SK-N-SH (cell line): ENCODE measurements around the gene GHRH. TPM values are rescaled to one million over a fixed set of nuclear protein-coding genes. Genes with fewer than 3 reads are reported as not detected.

Experiments used
- CTCF ChIA-PET: fragments of 300-600, 350-600 bp; formaldehyde crosslinking; extraction: SDS; loops from one replicate; lab custom pipeline; 2021; lab: Yijun Ruan, JAX
- POLR2A ChIA-PET: fragments of 350-600 bp; sonication (Branson Sonifier 250); formaldehyde crosslinking; extraction: SDS; loops from one replicate; lab custom pipeline; 2020; ENCODE audit warnings: antibody characterized with exemption, inconsistent platforms; lab: Yijun Ruan, JAX
- DNase-seq: peaks from one replicate; pipeline ENCODE4 v3.0.0; 2012
- H2AFZ ChIP-seq: fragments of 200-600 bp; sonication (generic); 2 replicates; pipeline ENCODE4 v1.8.1; 2016; ENCODE audit warnings: antibody characterized with exemption, mild to moderate bottlenecking, low read depth
- H3F3A ChIP-seq: fragments of 200-600 bp; sonication (generic); replicated peaks from 2 replicates; pipeline ENCODE3; 2016; ENCODE audit warnings: antibody characterized with exemption, mild to moderate bottlenecking; ENCODE audit not compliant: insufficient read depth
- H3K27ac ChIP-seq, 2 experiments: fragments of 200-500 bp in 1 of 2; fragments of 200-600 bp in 1 of 2; sonication (Bioruptor generic) in 1 of 2; sonication (generic), shearing (Covaris generic) in 1 of 2; 2 replicates each; pipeline versions ENCODE4 v1.5.1 to v1.6.1; 2014 to 2016; ENCODE audit warnings: low read depth in 2 of 2, inconsistent platforms in 1 of 2, low read length in 1 of 2, mild to moderate bottlenecking in 1 of 2, mixed read lengths in 1 of 2
- H3K27me3 ChIP-seq: fragments of 200-600 bp; sonication (generic), shearing (Covaris generic); 2 replicates; pipeline ENCODE4 v1.6.1; 2016; ENCODE audit warnings: mixed run types; ENCODE audit not compliant: insufficient read depth
- H3K36me3 ChIP-seq, 2 experiments: fragments of 200-500 bp in 1 of 2; fragments of 200-600 bp in 1 of 2; sonication (Bioruptor generic) in 1 of 2; sonication (generic) in 1 of 2; replicated peaks in 1 of 2; 2 replicates each; pipeline versions ENCODE3 to v1.5.1; 2014 to 2016; ENCODE audit warnings: low read length in 1 of 2, mild to moderate bottlenecking in 1 of 2; ENCODE audit not compliant: insufficient read depth in 2 of 2, control insufficient read depth in 1 of 2
- H3K4me1 ChIP-seq, 2 experiments: fragments of 200-500 bp in 1 of 2; fragments of 200-600 bp in 1 of 2; sonication (Bioruptor generic) in 1 of 2; sonication (generic), shearing (Covaris generic) in 1 of 2; 2 replicates each; pipeline versions ENCODE4 v1.5.1 to v1.6.1; 2014 to 2016; ENCODE audit warnings: low read depth in 1 of 2, low read length in 1 of 2, mixed run types in 1 of 2; ENCODE audit not compliant: insufficient read depth in 2 of 2, control insufficient read depth in 1 of 2
- H3K4me2 ChIP-seq: fragments of 200-600 bp; sonication (generic), shearing (Covaris generic); 2 replicates; pipeline ENCODE4 v1.6.1; 2017; ENCODE audit warnings: mixed run types
- H3K4me3 ChIP-seq, 2 experiments: fragments of 200-500 bp in 1 of 2; fragments of 200-600 bp in 1 of 2; sonication (Bioruptor generic) in 1 of 2; sonication (generic), shearing (Covaris generic) in 1 of 2; 2 replicates each; pipeline versions ENCODE4 v1.5.1 to v1.8.1; 2014 to 2016; ENCODE audit warnings: low read depth in 2 of 2, inconsistent platforms in 1 of 2, low read length in 1 of 2, mild to moderate bottlenecking in 1 of 2, mixed read lengths in 1 of 2, moderate library complexity in 1 of 2
- H3K79me2 ChIP-seq: fragments of 200-600 bp; sonication (generic); 2 replicates; pipeline ENCODE4 v1.8.1; 2017; ENCODE audit warnings: mild to moderate bottlenecking; ENCODE audit not compliant: insufficient read depth
- H3K9ac ChIP-seq: fragments of 200-600 bp; sonication (generic); 2 replicates; pipeline ENCODE4 v1.6.1; 2017; ENCODE audit warnings: mixed run types
- H3K9me2 ChIP-seq: fragments of 200-600 bp; sonication (generic); 2 replicates; pipeline ENCODE4 v1.6.1; 2017; ENCODE audit warnings: mixed run types
- H3K9me3 ChIP-seq: fragments of 200-600 bp; sonication (generic); 2 replicates; pipeline ENCODE4 v1.6.1; 2017; ENCODE audit warnings: mixed run types, mild to moderate bottlenecking, moderate library complexity
- H4K20me1 ChIP-seq: fragments of 200-600 bp; sonication (generic); 2 replicates; pipeline ENCODE4 v1.6.1; 2017; ENCODE audit warnings: mild to moderate bottlenecking, mixed run types; ENCODE audit not compliant: insufficient read depth
- CHD2 ChIP-seq: fragments of 150-350 bp; IDR thresholded peaks from 2 replicates; pipeline ENCODE4 v1.6.1; 2018; ENCODE audit warnings: low read length; ENCODE audit not compliant: partially characterized antibody
- EP300 ChIP-seq, 2 experiments: IDR thresholded peaks; 2 replicates each; pipeline versions ENCODE4 v1.4.0 to v1.6.1; 2012; ENCODE audit warnings: borderline replicate concordance in 1 of 2, low read depth in 1 of 2, low read length in 1 of 2
- FOSL2 ChIP-seq: IDR thresholded peaks from 2 replicates; pipeline ENCODE4 v1.4.0; 2012; ENCODE audit warnings: low read depth, mild to moderate bottlenecking, moderate library complexity, borderline replicate concordance
- FOXJ3 ChIP-seq: sonication (generic); formaldehyde crosslinking; IDR thresholded peaks from 2 replicates; pipeline ENCODE4 v1.5.1; 2020; ENCODE audit warnings: mild to moderate bottlenecking, missing genetic modification reagents
- FOXM1 ChIP-seq: IDR thresholded peaks from 2 replicates; pipeline ENCODE4 v1.4.0; 2012; ENCODE audit warnings: low read depth, mild to moderate bottlenecking
- GATA2 ChIP-seq: sonication (generic); formaldehyde crosslinking; IDR thresholded peaks from 2 replicates; pipeline ENCODE4 v1.5.0; 2020; ENCODE audit warnings: mild to moderate bottlenecking, missing genetic modification reagents
- JUND ChIP-seq: IDR thresholded peaks from 2 replicates; pipeline ENCODE4 v1.4.0; 2012
- MEF2A ChIP-seq: IDR thresholded peaks from 2 replicates; pipeline ENCODE4 v1.4.0; 2012; ENCODE audit warnings: low read depth, borderline replicate concordance
- MXI1 ChIP-seq: IDR thresholded peaks from 2 replicates; pipeline ENCODE4 v1.6.1; 2012; ENCODE audit warnings: mild to moderate bottlenecking, low read depth, low read length, improper control_type of control experiment
- NFIC ChIP-seq: IDR thresholded peaks from 2 replicates; pipeline ENCODE4 v1.4.0; 2012; ENCODE audit warnings: borderline replicate concordance
- RAD21 ChIP-seq: IDR thresholded peaks from 2 replicates; pipeline ENCODE4 v1.6.1; 2012; ENCODE audit warnings: mild to moderate bottlenecking, low read length
- RCOR1 ChIP-seq: fragments of 150-350 bp; IDR thresholded peaks from 2 replicates; pipeline ENCODE4 v1.6.1; 2017; ENCODE audit warnings: antibody characterized with exemption, low read length
- RFX5 ChIP-seq: IDR thresholded peaks from 2 replicates; pipeline ENCODE4 v1.6.1; 2012; ENCODE audit warnings: mild to moderate bottlenecking, improper control_type of control experiment, low read length
- SIN3A ChIP-seq: IDR thresholded peaks from 2 replicates; pipeline ENCODE4 v1.6.1; 2012; ENCODE audit warnings: low read depth, mild to moderate bottlenecking, low read length, moderate library complexity, borderline replicate concordance
- SMC3 ChIP-seq: IDR thresholded peaks from 2 replicates; pipeline ENCODE4 v1.6.1; 2012; ENCODE audit warnings: low read depth, low read length, improper control_type of control experiment
- TCF12 ChIP-seq: IDR thresholded peaks from 2 replicates; pipeline ENCODE4 v1.4.0; 2012
- whole genome bisulfite sequencing: methylation state at CpG from one replicate; pipeline ENCODE4 v1.1.6; 2017; ENCODE audit warnings: low lambda C conversion rate; 5-methylcytosine and 5-hydroxymethylcytosine counted together
- polyA plus RNA-seq, 3 experiments: library from polyadenylated mRNA; depleted of rRNA; stranded (reverse); fragments of >200 nt; gene quantifications; 2 replicates each; pipeline ENCODE4 v1.2.3, GENCODE V29; 2012
- TF ChIP-seq, protein P1 (sequence below): IDR thresholded peaks from 2 replicates; pipeline ENCODE4 v1.4.0; 2012; ENCODE audit warnings: low read depth, borderline replicate concordance
- TF ChIP-seq, protein P2 (sequence below): IDR thresholded peaks from 2 replicates; pipeline ENCODE4; 2012

Gene GHRH
- polyA plus RNA-seq, 1 of the 3 experiments (the other 2 are of a cell fraction): not detected

DNA sequence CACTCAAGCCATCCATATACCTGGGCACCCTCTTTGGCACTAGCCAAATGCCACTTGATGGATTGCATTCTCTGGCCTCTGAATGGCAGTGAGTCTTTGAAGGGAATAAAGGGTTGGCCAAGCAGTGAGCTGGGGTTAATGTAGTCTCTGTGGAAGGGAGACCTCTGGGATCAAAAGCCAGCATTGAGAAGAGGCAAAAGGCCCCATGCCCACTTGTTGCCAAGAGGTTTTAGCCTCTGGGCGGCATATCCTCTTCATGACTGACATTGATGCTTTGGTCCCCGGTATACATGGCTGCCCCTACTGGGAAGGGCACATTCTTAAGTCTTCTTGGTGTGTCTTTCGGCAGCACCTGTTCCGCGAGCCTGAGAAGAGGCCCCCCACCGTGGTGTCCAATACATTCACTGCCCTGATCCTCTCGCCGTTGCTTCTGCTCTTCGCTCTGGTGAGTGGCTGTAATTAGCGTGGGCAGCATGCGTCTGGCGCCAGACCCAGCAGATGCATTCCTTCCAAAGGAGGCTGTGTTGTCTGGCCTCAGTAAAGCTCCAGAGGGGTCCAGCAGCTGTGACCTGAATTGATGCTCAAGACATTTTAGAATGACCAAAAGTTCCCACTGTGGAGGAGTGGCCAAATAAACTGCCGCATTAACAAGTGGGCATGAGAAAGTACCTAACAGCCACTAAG is 29.5 kb downstream of the GHRH start:
- Histone ChIP-seq H3K36me3 (peaks cover 77 to 81% of the 10 kb centered on the region in 2 experiments), H3K9ac (no peak overlapping the region), H3K27me3 (no peaks in the 10 kb centered on the region), H3F3A (no peaks in the 10 kb centered on the region), H3K79me2 (no peaks in the 10 kb centered on the region), H3K4me1 (peaks cover 0 to 58% of the 10 kb centered on the region in 2 experiments; a peak in 2 of 4 replicates), H4K20me1 (no peaks in the 10 kb centered on the region), H3K9me2 (no peaks in the 10 kb centered on the region), H3K4me3 (no peak overlapping the region), H3K27ac (peak overlapping the region; percentile 20 to 99; a peak in 3 of 4 replicates), H3K4me2 (no peak overlapping the region), H3K9me3 (no peaks in the 10 kb centered on the region), H2AFZ (no peak overlapping the region)
- TF ChIP-seq RFX5 (no peak), NFIC (no peak), FOXM1 (no peak), FOXJ3 (CRISPR knock-in tag) (peak; percentile 73), CHD2 (peak; percentile 25), RAD21 (peak; percentile 20; the same call in 1 of the 2 replicates), MEF2A (no peak), FOSL2 (no peak), RCOR1 (peak; percentile 75), SMC3 (peak; percentile 4; the same call in 1 of the 2 replicates), SIN3A (no peak), TCF12 (0 out of 2 replicates have a peak, but pooled peaks have one; percentile 8), GATA2 (CRISPR knock-in tag) (peak; percentile 58), MXI1 (peak; percentile 63; the same call in 1 of the 2 replicates), EP300 (IDR thresholded peaks at IDR 0.05; ENCODE audit: borderline replicate concordance in 1 of 2, low read depth in 1 of 2, low read length in 1 of 2) (peak in 1 of 2 experiments; percentile 75; a peak in 2 of 4 replicates), JUND (no peak)
- TF ChIP-seq, protein P1, sequence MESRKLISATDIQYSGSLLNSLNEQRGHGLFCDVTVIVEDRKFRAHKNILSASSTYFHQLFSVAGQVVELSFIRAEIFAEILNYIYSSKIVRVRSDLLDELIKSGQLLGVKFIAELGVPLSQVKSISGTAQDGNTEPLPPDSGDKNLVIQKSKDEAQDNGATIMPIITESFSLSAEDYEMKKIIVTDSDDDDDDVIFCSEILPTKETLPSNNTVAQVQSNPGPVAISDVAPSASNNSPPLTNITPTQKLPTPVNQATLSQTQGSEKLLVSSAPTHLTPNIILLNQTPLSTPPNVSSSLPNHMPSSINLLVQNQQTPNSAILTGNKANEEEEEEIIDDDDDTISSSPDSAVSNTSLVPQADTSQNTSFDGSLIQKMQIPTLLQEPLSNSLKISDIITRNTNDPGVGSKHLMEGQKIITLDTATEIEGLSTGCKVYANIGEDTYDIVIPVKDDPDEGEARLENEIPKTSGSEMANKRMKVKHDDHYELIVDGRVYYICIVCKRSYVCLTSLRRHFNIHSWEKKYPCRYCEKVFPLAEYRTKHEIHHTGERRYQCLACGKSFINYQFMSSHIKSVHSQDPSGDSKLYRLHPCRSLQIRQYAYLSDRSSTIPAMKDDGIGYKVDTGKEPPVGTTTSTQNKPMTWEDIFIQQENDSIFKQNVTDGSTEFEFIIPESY: no peak
- TF ChIP-seq, protein P2, sequence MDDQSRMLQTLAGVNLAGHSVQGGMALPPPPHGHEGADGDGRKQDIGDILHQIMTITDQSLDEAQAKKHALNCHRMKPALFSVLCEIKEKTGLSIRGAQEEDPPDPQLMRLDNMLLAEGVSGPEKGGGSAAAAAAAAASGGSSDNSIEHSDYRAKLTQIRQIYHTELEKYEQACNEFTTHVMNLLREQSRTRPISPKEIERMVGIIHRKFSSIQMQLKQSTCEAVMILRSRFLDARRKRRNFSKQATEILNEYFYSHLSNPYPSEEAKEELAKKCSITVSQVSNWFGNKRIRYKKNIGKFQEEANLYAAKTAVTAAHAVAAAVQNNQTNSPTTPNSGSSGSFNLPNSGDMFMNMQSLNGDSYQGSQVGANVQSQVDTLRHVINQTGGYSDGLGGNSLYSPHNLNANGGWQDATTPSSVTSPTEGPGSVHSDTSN: no peak
- ChIA-PET POLR2A (interaction anchor here (1.0 kb wide), 1 partner anchor 57 kb away, joined by 3 read pairs; the partner anchor contains the start of gene MANBAL), CTCF (interaction anchor here (0.7 to 3.2 kb wide), 8 partner anchors 9 to 50 kb away, joined by 3 to 12 read pairs (median 3); no protein-coding TSS in a partner anchor)
- 73% methylated on average over 8 of the region's 13 CpGs for WGBS
- peak; percentile 57 for DNase-seq
